IgD-negative memory B cell (primary cell): ENCODE results near the gene ATG10. TPM values are rescaled to one million over a fixed set of nuclear protein-coding genes. Genes with fewer than 3 reads are reported as not detected.
"Not testable (repeated sequence)": the region's sequence is repeated elsewhere in the genome, so short reads cannot be mapped to it uniquely, and the experiment has no call there.

ENCODE experiments used
- H3K27ac Mint-ChIP-seq, 3 donors: one replicate each; pipeline ENCODE4 v1.8.0; 2020 to 2022; ENCODE audit warnings: mild to moderate bottlenecking in 3 of 3, mixed read lengths in 3 of 3, moderate library complexity in 1 of 3
- H3K27me3 Mint-ChIP-seq: one replicate; pipeline ENCODE4 v1.8.0; 2021; ENCODE audit warnings: mixed read lengths
- H3K36me3 Mint-ChIP-seq: one replicate; pipeline ENCODE4 v1.8.0; 2020; ENCODE audit warnings: mild to moderate bottlenecking, mixed read lengths
- H3K4me1 Mint-ChIP-seq, 3 donors: one replicate each; pipeline ENCODE4 v1.8.0; 2020 to 2022; ENCODE audit warnings: mixed read lengths in 3 of 3, mild to moderate bottlenecking in 1 of 3
- H3K4me3 Mint-ChIP-seq, 4 donors: one replicate each; pipeline ENCODE4 v1.8.0; 2020 to 2022; ENCODE audit warnings: mild to moderate bottlenecking in 4 of 4, mixed read lengths in 4 of 4, moderate library complexity in 3 of 4
- H3K9me3 Mint-ChIP-seq, 3 donors: one replicate each; pipeline ENCODE4 v1.8.0; 2020 to 2021; ENCODE audit warnings: mixed read lengths in 3 of 3, mild to moderate bottlenecking in 1 of 3
- polyA plus RNA-seq: library from polyadenylated mRNA; unstranded; fragments of 300-500 nt; fragmentation: Illumina TruSeq; gene quantifications from one replicate; pipeline ENCODE4 v1.2.3, GENCODE V29; 2021

ATG10 gene
- polyA plus RNA-seq, 1 donor from 2014 or later, result 12.2 TPM

DNA sequence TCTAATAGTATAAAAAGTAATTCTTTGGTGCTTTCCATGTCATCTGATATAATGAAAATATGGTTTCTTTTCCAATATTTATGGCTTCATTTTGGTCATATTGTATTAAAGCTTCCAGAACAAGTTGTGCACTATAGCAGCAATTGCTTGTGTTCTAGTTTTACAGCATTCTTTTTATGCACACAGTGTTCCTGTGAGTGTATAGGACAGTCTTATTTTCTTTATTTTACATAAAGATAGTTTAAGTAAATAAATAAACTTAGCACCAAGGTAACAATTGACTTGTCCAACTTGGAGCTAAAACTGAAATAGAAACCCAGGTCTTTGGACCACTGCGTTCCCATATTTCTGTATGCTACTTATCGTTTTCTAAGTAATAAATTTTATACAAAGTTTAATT, 38.9 kb downstream of the ATG10 start:
- no peak overlapping the region for H3K27ac Mint-ChIP-seq
- no peak overlapping the region for H3K4me3 Mint-ChIP-seq
- H3K27me3 Mint-ChIP-seq, result no peaks in the 10 kb centered on the region
- H3K4me1 Mint-ChIP-seq, result peaks cover 0 to 1% (median 0%) of the 10 kb centered on the region in 3 donors
- H3K9me3 Mint-ChIP-seq, result peaks cover 0 to 3% (median 2%) of the 10 kb centered on the region in 3 donors
- H3K36me3 Mint-ChIP-seq, result peaks cover 4% of the 10 kb centered on the region

DNA sequence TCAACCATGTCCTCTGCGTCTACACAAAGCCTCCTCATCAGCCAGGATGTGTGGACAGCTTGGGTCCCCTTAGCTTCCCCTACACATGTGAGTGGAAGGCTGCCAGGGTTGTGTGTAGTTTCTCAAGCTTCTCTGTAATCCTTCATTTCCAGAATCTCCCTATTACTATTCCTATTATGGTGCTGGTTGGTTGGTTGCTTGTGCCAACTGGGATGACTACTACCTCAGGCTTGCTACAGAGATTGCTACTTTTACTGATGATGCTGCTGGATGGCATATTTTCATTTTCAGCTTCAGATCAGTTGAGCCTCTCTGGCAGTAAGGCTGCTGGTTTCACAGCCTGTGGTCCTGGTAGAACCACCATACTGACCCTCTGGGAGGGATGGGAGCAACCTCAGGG, 39.9 kb downstream of the ATG10 start:
- peaks cover 0 to 6% (median 2%) of the 10 kb centered on the region in 3 donors for H3K9me3 Mint-ChIP-seq
- H3K4me3 Mint-ChIP-seq, result no peak overlapping the region
- no peaks in the 10 kb centered on the region for H3K27me3 Mint-ChIP-seq
- H3K36me3 Mint-ChIP-seq, result peaks cover 4% of the 10 kb centered on the region
- no peak overlapping the region for H3K27ac Mint-ChIP-seq
- peaks cover 0 to 1% (median 0%) of the 10 kb centered on the region in 3 donors for H3K4me1 Mint-ChIP-seq

DNA sequence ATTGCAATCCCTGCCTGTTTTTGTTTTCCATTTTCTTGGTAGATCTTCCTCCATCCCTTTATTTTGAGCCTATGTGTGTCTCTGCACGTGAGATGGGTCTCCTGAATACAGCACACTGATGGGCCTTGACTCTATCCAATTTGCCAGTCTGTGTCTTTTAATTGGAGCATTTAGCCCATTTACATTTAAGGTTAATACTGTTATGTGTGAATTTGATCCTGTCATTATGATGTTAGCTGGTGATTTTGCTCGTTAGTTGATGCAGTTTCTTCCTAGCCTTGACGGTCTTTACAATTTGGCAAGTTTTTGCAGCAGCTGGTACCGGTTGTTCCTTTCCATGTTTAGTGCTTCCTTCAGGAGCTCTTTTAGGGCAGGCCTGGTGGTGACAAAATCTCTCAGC, 42.8 kb downstream of the ATG10 start:
- not testable (repeated sequence) for H3K36me3 Mint-ChIP-seq, H3K27ac Mint-ChIP-seq, H3K4me1 Mint-ChIP-seq, H3K9me3 Mint-ChIP-seq, H3K27me3 Mint-ChIP-seq, H3K4me3 Mint-ChIP-seq

DNA sequence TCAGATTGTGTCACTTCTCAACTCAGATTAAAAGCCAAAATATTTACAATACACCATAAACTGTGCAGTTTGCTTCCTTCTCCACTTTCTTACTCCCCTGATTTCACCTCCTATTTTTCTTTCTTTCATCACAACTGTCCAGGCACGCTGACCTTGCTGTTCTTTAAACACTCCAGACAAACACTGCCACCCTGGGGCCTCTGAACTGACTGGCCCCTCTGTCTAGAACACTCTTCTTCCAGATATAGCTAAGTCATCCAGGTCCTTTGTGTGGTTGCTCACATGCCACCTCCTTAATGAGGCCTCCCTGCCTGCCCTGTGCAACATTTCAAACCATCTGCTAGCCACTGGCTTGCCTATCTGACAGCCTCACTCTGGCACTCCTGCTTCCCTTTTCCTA, 46.6 kb downstream of the ATG10 start:
- Mint-ChIP-seq H3K27ac (no peak overlapping the region), H3K27me3 (no peaks in the 10 kb centered on the region), H3K36me3 (peaks cover 5% of the 10 kb centered on the region), H3K4me1 (peaks cover 0 to 1% (median 0%) of the 10 kb centered on the region in 3 donors), H3K9me3 (peaks cover 0 to 3% (median 2%) of the 10 kb centered on the region in 3 donors), H3K4me3 (no peak overlapping the region)

DNA sequence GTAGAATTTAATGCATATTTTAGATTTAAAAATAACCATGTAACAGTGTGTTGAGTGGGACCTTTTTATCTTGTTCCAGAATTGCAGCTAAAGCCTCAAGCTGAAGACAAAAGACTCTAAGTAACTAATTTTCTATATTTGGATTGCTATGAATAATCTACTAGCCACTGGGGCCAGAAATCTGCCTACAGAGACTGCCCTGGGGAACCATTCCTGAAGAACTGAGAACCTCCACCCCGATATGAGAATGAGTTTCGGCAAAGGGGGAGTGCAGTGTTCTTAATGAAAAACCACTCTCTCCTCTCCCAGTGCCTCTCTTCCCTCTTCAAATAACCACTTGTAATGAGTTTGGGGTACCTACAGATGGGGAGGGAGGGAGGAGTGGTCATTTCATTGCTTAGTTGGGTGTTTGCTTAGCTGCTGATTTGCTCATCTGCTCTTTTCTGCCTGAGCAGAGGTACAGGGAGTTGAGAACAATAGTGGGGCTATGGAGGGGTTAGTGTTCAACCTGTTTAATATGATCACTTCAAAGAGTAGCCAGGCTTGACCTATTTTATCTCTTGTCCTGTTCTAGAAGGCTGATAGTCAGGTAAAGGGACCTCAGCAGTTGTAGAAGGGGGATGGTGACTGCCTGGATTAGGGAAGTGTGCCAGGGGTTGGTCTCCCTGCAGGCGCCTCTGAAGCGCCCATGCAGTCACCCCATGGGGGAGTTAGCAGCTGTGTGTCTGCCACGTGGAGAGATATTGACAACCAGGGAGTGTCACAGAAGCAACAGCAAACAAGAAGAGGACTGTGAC, 47.7 kb downstream of the ATG10 start:
- Mint-ChIP-seq H3K27me3 (no peaks in the 10 kb centered on the region), H3K36me3 (peaks cover 3% of the 10 kb centered on the region), H3K27ac (no peak overlapping the region), H3K4me1 (peaks cover 0 to 3% (median 0%) of the 10 kb centered on the region in 3 donors), H3K9me3 (peaks cover 0 to 3% (median 0%) of the 10 kb centered on the region in 3 donors), H3K4me3 (no peak overlapping the region)

DNA sequence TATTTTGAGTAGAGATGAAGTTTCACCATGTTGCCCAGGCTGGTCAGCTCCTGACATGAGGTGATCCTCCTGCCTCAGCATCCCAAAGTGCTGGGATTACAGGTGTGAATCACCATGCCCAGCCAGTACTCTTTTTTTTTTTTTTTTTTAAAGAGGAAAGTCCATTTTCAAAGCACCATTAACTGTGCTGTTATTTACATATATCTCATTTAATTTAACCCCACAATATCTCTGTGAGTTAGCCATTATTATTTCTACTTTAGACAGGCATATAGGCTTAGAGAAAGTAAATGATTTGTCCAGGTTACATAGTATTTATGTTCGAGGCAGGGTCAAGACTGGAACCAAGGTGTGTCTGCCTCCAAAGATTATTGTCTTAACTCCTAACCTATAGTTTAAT, 50.7 kb downstream of the ATG10 start:
- peaks cover 2% of the 10 kb centered on the region for H3K36me3 Mint-ChIP-seq
- no peak overlapping the region for H3K4me3 Mint-ChIP-seq
- H3K9me3 Mint-ChIP-seq, result no peaks in the 10 kb centered on the region
- no peaks in the 10 kb centered on the region for H3K27me3 Mint-ChIP-seq
- H3K27ac Mint-ChIP-seq, result no peak overlapping the region
- peaks cover 0 to 2% (median 1%) of the 10 kb centered on the region in 3 donors for H3K4me1 Mint-ChIP-seq

DNA sequence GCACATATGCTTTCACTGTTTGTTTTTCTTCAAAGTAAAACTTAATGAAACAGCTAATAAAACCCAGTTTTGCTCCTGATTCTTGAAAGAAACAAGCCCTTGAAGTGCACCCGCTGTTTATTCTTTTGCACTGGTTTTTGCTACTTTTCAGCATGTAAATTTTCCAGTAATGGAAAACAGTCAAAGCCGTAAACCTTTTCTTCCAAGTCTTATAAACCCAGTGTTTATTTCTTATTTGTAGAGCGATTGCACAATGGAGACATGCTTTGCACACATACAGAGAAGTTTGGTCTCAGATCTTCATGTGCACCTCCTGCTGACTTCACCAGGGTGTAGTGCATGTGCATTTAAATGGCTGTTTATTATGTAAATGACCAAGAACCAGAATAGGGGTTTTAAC, 51.8 kb downstream of the ATG10 start:
- Mint-ChIP-seq H3K9me3 (no peaks in the 10 kb centered on the region), H3K27ac (no peak overlapping the region), H3K4me1 (peaks cover 0 to 2% (median 1%) of the 10 kb centered on the region in 3 donors)

DNA sequence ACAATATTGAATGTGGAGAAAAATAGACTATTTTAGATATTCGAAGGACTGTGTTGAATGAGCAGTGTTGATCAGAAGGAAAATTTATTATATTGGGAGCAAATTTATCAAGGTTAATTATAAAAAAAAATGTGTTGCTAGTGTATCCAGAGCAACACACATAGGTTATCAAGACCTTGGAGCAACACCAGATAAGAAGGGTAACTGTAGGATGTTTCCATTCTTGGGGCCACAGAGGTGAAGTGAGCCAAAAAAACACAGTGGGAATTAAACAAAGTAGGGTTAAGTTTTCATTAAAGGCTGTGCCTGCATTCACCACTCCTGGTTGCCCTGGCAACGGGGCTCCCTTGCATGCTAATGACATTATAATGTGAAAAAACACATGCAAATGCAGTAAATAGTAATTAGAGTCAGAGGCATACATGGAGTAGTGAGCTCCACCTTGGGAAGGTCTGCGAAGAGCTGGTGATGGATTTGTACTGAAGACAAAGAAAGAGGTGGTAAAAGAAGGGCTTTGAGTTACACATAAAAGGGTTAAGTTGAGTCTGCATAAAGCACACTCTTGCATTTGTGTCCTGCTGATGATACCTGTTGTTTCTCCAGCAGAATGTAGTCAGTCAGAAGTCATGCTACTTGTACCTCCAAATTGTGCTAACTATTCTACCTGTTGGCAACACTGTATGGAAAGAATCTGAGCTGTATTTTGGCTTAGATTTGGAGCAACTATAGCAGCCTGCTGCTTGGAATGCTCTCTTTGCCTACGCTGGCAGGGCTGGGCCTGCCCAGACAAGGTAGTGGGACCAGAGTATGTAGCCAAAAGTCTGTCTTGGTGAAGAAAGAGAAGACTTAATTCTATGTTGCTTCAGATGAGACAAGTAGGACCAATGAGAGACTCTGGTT, 59.6 kb downstream of the ATG10 start:
- H3K27me3 Mint-ChIP-seq, result no peaks in the 10 kb centered on the region
- peak overlapping the region in 1 of 3 donors; percentile 78 for H3K27ac Mint-ChIP-seq
- H3K4me3 Mint-ChIP-seq, result no peak overlapping the region
- peaks cover 0 to 2% (median 1%) of the 10 kb centered on the region in 3 donors for H3K9me3 Mint-ChIP-seq
- peaks cover 0 to 2% (median 0%) of the 10 kb centered on the region in 3 donors for H3K4me1 Mint-ChIP-seq
- H3K36me3 Mint-ChIP-seq, result peaks cover 3% of the 10 kb centered on the region

More for the DNA sequence above, 51.8 kb downstream of the ATG10 start:
- H3K36me3 Mint-ChIP-seq, result peaks cover 2% of the 10 kb centered on the region
- no peak overlapping the region for H3K4me3 Mint-ChIP-seq
- no peaks in the 10 kb centered on the region for H3K27me3 Mint-ChIP-seq

DNA sequence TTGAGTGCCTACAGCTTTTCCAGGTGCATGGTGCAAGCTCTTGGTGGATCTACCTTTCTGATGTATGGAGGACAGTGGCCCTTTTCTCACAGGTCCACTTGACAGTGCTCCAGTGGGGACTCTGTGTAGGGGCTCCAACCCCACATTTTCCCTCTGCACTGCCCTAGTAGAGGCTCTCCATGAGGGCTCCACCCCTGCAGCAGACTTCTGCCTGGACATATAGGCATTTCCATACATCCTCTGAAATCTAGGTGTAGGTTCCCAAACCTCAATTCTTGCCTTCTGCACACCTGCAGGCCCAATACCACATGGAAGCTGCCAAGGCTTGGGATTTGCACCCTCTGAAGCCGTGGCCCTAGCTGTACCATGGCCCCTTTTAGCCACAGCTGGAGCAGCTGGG, 71.1 kb downstream of the ATG10 start:
- H3K4me1 Mint-ChIP-seq, H3K27me3 Mint-ChIP-seq, H3K27ac Mint-ChIP-seq, H3K4me3 Mint-ChIP-seq: not testable (repeated sequence)
- Mint-ChIP-seq H3K9me3 (peaks cover 3 to 14% (median 10%) of the 10 kb centered on the region in 3 donors), H3K36me3 (peaks cover 19% of the 10 kb centered on the region)

DNA sequence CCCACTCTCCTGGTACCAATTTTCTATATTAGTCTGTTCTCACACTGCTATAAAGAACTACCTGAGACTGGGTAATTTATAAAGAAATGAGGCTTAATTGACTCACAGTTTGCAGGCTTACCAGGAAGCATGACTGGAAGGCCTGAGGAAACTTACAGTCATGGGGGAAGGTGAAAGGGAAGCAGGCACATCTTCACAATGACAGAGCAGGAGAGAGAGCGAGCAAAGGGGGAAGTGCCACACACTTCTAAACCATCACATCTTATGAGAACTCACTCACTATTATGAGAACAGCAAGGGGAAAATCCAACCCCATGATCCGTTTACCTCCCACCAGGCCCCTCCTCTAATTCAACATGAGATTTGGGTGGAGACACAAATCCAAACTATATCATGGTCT, 72.2 kb downstream of the ATG10 start:
- Mint-ChIP-seq H3K9me3 (peaks cover 2 to 14% (median 10%) of the 10 kb centered on the region in 3 donors), H3K27me3 (no peaks in the 10 kb centered on the region), H3K36me3 (peaks cover 14% of the 10 kb centered on the region), H3K27ac (no peak overlapping the region), H3K4me1 (peaks cover 0 to 1% (median 1%) of the 10 kb centered on the region in 3 donors), H3K4me3 (no peak overlapping the region)

DNA sequence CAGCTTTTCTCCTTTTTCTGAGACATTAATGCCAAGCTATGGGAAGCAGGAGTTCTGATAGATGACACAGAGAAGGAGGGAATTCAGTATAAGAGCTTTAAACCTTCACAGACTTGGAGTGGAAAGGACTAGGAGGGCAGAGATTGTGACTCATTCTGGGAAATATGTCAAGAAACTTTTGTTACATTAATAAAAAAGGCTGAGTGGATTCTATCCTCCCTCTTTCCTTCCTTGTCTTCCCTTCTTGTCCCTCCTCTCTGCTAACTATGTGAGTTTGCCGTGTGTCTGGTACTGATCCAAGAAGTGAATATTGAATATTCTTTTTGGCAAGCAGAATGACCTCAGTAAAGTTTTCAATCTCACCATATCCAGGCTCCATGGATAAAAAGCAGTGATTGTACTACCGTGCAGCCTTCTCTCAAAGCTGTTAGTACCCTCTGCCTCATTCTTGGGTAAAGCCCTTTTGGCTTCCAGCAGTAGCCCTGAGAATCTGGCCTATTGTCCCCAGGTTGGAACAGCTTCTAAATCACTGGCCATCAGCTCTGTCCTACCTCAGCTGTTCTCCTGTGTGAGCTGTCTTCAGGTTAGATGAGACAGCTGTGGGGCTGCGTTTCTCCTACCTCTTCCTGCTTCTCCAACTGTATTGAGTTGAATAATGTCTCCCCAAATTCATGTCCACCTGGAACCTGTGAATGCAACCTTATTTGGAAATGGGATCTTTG, 73.9 kb downstream of the ATG10 start:
- Mint-ChIP-seq H3K4me3 (no peak overlapping the region), H3K27ac (no peak overlapping the region), H3K4me1 (peaks cover 0 to 1% (median 1%) of the 10 kb centered on the region in 3 donors), H3K36me3 (peaks cover 14% of the 10 kb centered on the region), H3K27me3 (no peaks in the 10 kb centered on the region), H3K9me3 (peaks cover 2 to 14% (median 10%) of the 10 kb centered on the region in 3 donors)

DNA sequence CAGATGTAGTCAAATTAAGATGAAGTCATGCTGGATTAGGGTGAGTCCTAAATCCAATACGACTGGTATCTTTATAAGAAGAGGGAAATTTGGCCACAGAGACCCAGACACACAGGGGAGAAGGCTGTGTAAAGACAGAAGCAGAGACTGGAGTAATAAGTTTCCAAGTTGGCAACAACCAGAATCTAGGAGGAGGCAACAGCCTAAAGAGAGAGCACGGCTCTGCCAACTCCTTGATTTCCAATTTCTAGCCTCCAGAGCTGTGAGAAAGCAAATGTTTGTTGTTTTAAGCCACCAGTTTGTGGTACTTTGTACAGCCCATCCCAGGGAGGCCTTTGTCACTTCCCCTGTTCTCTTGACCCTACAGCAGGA, 74.4 kb downstream of the ATG10 start:
- Mint-ChIP-seq H3K36me3 (peaks cover 14% of the 10 kb centered on the region), H3K4me1 (peaks cover 0 to 1% (median 1%) of the 10 kb centered on the region in 3 donors), H3K27ac (no peak overlapping the region)

DNA sequence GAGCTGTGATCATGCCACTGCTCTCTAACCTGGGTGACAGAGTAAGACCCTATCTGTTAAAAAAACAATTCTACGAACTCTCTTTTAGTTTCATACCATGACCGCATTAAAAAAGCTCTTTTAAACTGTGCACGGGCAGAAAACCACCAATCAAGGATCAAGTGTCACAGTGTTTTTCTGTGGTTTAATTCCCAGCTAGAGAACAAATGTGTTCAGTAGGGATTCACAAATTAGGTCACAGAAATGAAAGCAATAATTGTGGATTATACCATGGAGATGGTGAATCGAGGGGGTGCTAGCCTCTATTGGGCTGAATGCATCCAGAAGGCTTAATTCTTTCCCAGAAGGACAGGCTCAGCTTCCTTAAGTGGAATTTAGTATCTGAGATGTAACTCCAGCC, 79.1 kb downstream of the ATG10 start:
- Mint-ChIP-seq H3K27ac (no peak overlapping the region), H3K4me1 (peaks cover 0 to 8% (median 3%) of the 10 kb centered on the region in 3 donors), H3K4me3 (no peak overlapping the region), H3K36me3 (no peaks in the 10 kb centered on the region), H3K9me3 (peaks cover 0 to 2% (median 0%) of the 10 kb centered on the region in 3 donors), H3K27me3 (no peaks in the 10 kb centered on the region)

More for the DNA sequence above, 74.4 kb downstream of the ATG10 start:
- H3K9me3 Mint-ChIP-seq, result peaks cover 2 to 14% (median 10%) of the 10 kb centered on the region in 3 donors
- no peaks in the 10 kb centered on the region for H3K27me3 Mint-ChIP-seq
- no peak overlapping the region for H3K4me3 Mint-ChIP-seq

DNA sequence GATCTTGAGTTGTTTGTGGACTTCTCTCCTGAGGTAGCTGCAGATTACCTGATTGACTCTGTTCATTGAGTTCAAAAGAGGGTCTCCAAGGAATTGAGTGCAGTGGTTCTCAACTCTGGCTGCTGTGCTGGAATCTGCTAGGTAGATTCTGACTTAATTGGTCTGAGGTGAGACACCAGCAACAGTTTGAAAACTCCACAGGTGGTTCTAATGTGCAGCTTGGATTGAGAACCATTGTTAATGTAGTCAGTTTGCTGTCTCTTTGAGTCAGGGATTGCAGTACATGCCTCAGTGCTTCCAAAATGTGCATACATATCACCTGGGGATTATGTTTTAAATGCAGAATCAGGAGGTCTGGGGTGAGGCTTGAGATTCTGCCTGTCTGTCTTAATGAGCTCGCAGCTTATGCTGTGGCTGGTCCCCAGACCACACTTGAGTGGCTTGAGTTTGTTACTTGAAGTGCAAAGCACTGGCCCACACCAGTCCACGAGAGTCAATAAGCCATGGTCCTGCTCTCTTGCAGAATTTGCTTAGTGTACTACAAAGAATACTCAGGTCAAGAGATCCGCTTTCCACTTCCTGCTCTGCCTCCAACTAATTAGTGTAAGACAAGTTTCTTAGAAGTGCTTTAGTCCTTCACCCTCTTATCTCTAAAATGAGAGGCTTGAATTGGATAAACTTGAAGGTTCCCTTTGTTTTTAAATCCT, 82.3 kb downstream of the ATG10 start:
- Mint-ChIP-seq H3K27ac (peak overlapping the region in 1 of 3 donors; percentile 81), H3K4me1 (peaks cover 0 to 14% (median 3%) of the 10 kb centered on the region in 3 donors), H3K4me3 (no peak overlapping the region), H3K27me3 (no peaks in the 10 kb centered on the region), H3K36me3 (no peaks in the 10 kb centered on the region), H3K9me3 (no peaks in the 10 kb centered on the region)
